ENCODE measurements around the gene USP5. TPM values are rescaled to one million over a fixed set of nuclear protein-coding genes. Genes with fewer than 3 reads are reported as not detected.

Gene USP5, protein sequence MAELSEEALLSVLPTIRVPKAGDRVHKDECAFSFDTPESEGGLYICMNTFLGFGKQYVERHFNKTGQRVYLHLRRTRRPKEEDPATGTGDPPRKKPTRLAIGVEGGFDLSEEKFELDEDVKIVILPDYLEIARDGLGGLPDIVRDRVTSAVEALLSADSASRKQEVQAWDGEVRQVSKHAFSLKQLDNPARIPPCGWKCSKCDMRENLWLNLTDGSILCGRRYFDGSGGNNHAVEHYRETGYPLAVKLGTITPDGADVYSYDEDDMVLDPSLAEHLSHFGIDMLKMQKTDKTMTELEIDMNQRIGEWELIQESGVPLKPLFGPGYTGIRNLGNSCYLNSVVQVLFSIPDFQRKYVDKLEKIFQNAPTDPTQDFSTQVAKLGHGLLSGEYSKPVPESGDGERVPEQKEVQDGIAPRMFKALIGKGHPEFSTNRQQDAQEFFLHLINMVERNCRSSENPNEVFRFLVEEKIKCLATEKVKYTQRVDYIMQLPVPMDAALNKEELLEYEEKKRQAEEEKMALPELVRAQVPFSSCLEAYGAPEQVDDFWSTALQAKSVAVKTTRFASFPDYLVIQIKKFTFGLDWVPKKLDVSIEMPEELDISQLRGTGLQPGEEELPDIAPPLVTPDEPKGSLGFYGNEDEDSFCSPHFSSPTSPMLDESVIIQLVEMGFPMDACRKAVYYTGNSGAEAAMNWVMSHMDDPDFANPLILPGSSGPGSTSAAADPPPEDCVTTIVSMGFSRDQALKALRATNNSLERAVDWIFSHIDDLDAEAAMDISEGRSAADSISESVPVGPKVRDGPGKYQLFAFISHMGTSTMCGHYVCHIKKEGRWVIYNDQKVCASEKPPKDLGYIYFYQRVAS
- total RNA-seq (2021; fragmentation: NEBNext Ultra II Directional; extraction: Animal tissue kit (Norgen Biotek cat#: 25700)) (148 and 159 TPM in 2 replicates), polyA plus RNA-seq (2011; rRNA removed) (66.5 and 83.9 TPM in 2 replicates), polyA minus RNA-seq (2011; rRNA and poly(A)+ RNA removed) (132 and 136 TPM in 2 replicates)
- polyA plus RNA-seq (2011; cell fraction: cytosol; rRNA removed), result 90.3 TPM
- polyA plus RNA-seq (2011; cell fraction: nucleus; rRNA removed), result 161 TPM
- polyA plus RNA-seq (2012, experiment 1 of 2), result 75.8 to 102 TPM (median 96.4 TPM) in 4 replicates
- 103 TPM for polyA plus RNA-seq (2012, experiment 2 of 2)
- 86.0 TPM for polyA plus RNA-seq (2013, experiment 1 of 2)
- polyA plus RNA-seq (2013, experiment 2 of 2), result 70.7 TPM
- polyA minus RNA-seq (2011; cell fraction: cytosol; rRNA and poly(A)+ RNA removed), result 57.0 TPM
- polyA minus RNA-seq (2011; cell fraction: nucleus; rRNA and poly(A)+ RNA removed), result 43.7 TPM
- long read RNA-seq, experiment 1, transcript USP5-202 (20 exons, 3,083 nt), result major isoform, 15 of 97 reads
- long read RNA-seq, experiment 1, partial matches to known transcripts, result 76 of 97 reads
- long read RNA-seq, experiment 1, other reads (novel, unspliced or antisense), result 6 of 97 reads
- long read RNA-seq, experiment 2, transcript USP5-202 (20 exons, 3,083 nt), result major isoform, 22 of 27 reads
- long read RNA-seq, experiment 2, partial matches to known transcripts, result 3 of 27 reads
- long read RNA-seq, experiment 2, other reads (novel, unspliced or antisense), result 1 of 27 reads

DNA sequence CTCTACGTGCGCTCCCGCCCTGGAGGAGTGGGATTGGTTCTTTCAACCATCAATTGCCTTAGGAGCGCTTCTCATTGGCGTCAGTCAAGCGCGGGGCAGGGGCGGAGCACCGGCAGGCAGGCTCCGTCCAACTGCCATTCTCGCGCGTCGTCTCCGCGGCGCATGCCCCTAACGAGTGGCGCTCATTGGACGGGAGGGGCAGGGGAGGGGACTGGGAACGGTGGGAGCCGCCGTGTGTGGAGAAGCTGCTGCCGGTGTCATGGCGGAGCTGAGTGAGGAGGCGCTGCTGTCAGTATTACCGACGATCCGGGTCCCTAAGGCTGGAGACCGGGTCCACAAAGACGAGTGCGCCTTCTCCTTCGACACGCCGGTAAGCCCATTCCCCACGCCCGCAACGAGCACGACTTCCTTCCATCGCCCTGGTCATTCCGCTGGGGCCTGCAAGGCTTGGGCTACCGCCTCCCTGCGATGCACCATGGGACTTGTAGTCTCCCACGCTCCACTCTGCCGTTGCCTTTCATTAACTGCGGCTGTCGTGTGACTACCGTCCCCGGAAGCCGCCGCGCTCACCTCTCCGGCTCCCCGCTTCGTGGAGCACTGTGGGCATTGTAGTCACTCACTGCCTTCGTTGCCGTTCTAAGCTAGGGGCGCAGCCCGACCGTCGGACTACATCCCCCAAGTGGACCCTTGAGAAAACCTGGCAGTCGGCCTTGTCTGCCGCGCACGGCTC lies at the start of gene USP5:
Gene USP5, plus strand, starts transcription at position 230 of the 730 bp plus-strand sequence. Its CDS starts 30 bp downstream, at position 260.
- Histone ChIP-seq H2AK5ac (ENCODE audit: low read depth, low read length) (0 out of 2 replicates have a peak within 1 kb of the TSS, but pooled peaks have one; percentile 20), H3K27me3 (replicated peaks in 1 of 4; ENCODE audit: control insufficient read depth in 3 of 4, extremely low read depth in 1 of 4, insufficient read depth in 3 of 4, low read length in 3 of 4) (no peaks in the 10 kb centered on the region), H2BK15ac (ENCODE audit: low read length) (no peak within 1 kb of the TSS), H4K91ac (replicated peaks; ENCODE audit: insufficient read length, low read length) (peak within 1 kb of the TSS; percentile 81), H4K5ac (ENCODE audit: insufficient read length, low read depth, low read length) (peak within 1 kb of the TSS; percentile 92), H3K27ac (ENCODE audit: low read depth, low read length) (peak within 1 kb of the TSS; percentile 77; the same call in 1 of the 2 replicates), H2AFZ (ENCODE audit: low read length) (peak within 1 kb of the TSS; percentile 91), H3K56ac (replicated peaks; ENCODE audit: insufficient read length, low read depth, low read length) (peak within 1 kb of the TSS; percentile 85), H2BK20ac (ENCODE audit: low read length) (no peak within 1 kb of the TSS), H3K14ac (ENCODE audit: insufficient read length) (no peak within 1 kb of the TSS), H3K23me2 (ENCODE audit: low read depth, low read length) (peaks cover 11% of the 10 kb centered on the region), H3K9ac (replicated peaks in 1 of 4; ENCODE audit: extremely low read depth in 1 of 4, low read depth in 3 of 4, low read length in 3 of 4) (peak within 1 kb of the TSS; percentile 75 to 84 (median 78)), H4K8ac (ENCODE audit: extremely low read depth, insufficient read depth, low read length) (peak within 1 kb of the TSS; percentile 93), H3K4me1 (replicated peaks in 1 of 4; ENCODE audit: control insufficient read depth in 3 of 4, insufficient read depth in 4 of 4, low read length in 3 of 4) (peaks cover 0 to 14% (median 3%) of the 10 kb centered on the region in 4 experiments; a peak in 5 of 7 replicates), H2BK120ac (replicated peaks; ENCODE audit: low read depth, low read length) (no peak within 1 kb of the TSS), H3K9me3 (ENCODE audit: insufficient read depth in 2 of 2, low read depth in 1 of 2, low read length in 1 of 2) (no peaks in the 10 kb centered on the region), H3K79me1 (ENCODE audit: low read depth, low read length) (no peaks in the 10 kb centered on the region; the same call in 1 of the 2 replicates), H3K79me2 (ENCODE audit: control insufficient read depth in 1 of 2, insufficient read depth in 2 of 2, low read length in 2 of 2) (peaks cover 0 to 29% of the 10 kb centered on the region in 2 experiments; a peak in 2 of 4 replicates), H3K36me3 (ENCODE audit: control insufficient read depth in 2 of 4, insufficient read depth in 4 of 4, low read length in 3 of 4) (peaks cover 7 to 31% (median 24%) of the 10 kb centered on the region in 4 experiments; a peak in 7 of 8 replicates), H2BK5ac (ENCODE audit: low read depth, low read length) (peak within 1 kb of the TSS; percentile 89), H3K4me3 (ENCODE audit: extremely low read depth in 1 of 4, insufficient read depth in 2 of 4, low read depth in 3 of 4, low read length in 4 of 4) (peak within 1 kb of the TSS; percentile 79 to 94 (median 88)), H2BK12ac (ENCODE audit: low read depth, low read length) (peak within 1 kb of the TSS; percentile 29; the same call in 1 of the 2 replicates), H3K4ac (replicated peaks; ENCODE audit: insufficient read length, low read depth, low read length) (peak within 1 kb of the TSS; percentile 59), H3K4me2 (ENCODE audit: insufficient read depth in 1 of 2, low read depth in 2 of 2, low read length in 2 of 2) (peak within 1 kb of the TSS; percentile 90 to 96), H3K23ac (ENCODE audit: insufficient read length) (no peak within 1 kb of the TSS), H4K20me1 (replicated peaks in 1 of 2; ENCODE audit: control insufficient read depth in 1 of 2, insufficient read depth in 2 of 2, low read length in 2 of 2) (peaks cover 0 to 3% of the 10 kb centered on the region in 2 experiments), H3K18ac (ENCODE audit: extremely low read depth, low read length) (peak within 1 kb of the TSS; percentile 98)
- POLR2A ChIA-PET (ENCODE audit: partially characterized antibody), result interaction anchor here (0.8 to 25.7 kb wide), 33 partner anchors 15 to 320 kb away, joined by 3 to 588 read pairs (median 4); partner anchors contain the start of genes C12orf57, COPS7A, EMG1 and GAPDH
- CTCF ChIA-PET (ENCODE audit: partially characterized antibody), result interaction anchor here (0.7 to 19.8 kb wide), 13 partner anchors 13 to 298 kb away, joined by 3 to 292 read pairs (median 4); partner anchors contain the start of genes GNB3, MLF2, P3H3 and SPSB2
- DNase-seq (ENCODE audit: low read depth in 1 of 2, low spot score in 2 of 2), result peak; percentile 94 to 99
- FAIRE-seq, result peak; percentile 63
- 0% methylated on average over 59 of the region's 65 CpGs; no CpG with 5 or more reads in 1 of the 2 experiments for WGBS, 2 experiments (ENCODE audit: extremely low coverage in 1 of 2, insufficient coverage in 1 of 2, insufficient read length in 1 of 2, insufficient replicate concordance in 2 of 2, low coverage in 1 of 2, low lambda C conversion rate in 2 of 2, missing lambda C conversion rate in 1 of 2)
- TF ChIP-seq PHF8 (conservative IDR thresholded peaks at IDR 0.05; ENCODE audit: low read depth, low read length) (peak; percentile 93), RBBP5 (IDR thresholded peaks at IDR 0.05; ENCODE audit: borderline replicate concordance, low read depth, low read length) (peak; percentile 79; the same call in 1 of the 2 replicates), SUZ12 (IDR thresholded peaks at IDR 0.05; ENCODE audit: low read length) (no peak)

Measured in H1 (cell line).